ENCODE data around the gene CRADD.
"Not testable (repeated sequence)": the region's sequence is repeated elsewhere in the genome, so short reads cannot be mapped to it uniquely, and the experiment has no call there.

CRADD gene

GRCh38 chr12:93844164-93844784, 167.1 kb downstream of the CRADD start:
- no peak for DNase-seq (ENCODE audit: low spot score)

GRCh38 chr12:93846936-93847516, 169.9 kb downstream of the CRADD start:
- no peak for DNase-seq (ENCODE audit: low spot score)

GRCh38 chr12:93847517-93848474, 170.6 kb downstream of the CRADD start:
- no peak for DNase-seq (ENCODE audit: low spot score)

- DNase-seq (ENCODE audit: low spot score): no peak
These were observed 171.4 kb downstream of the CRADD start for GRCh38 chr12:93848523-93849101.

GRCh38 chr12:93849946-93850345, 172.8 kb downstream of the CRADD start:
- no peak for DNase-seq (ENCODE audit: low spot score)

- DNase-seq (ENCODE audit: low spot score): no peak
These were observed 173.5 kb downstream of the CRADD start for GRCh38 chr12:93850481-93851256.

GRCh38 chr12:93851257-93851671, 174.1 kb downstream of the CRADD start:
- DNase-seq (ENCODE audit: low spot score): no peak

- DNase-seq (ENCODE audit: low spot score): no peak
These were observed 175.0 kb downstream of the CRADD start for GRCh38 chr12:93852173-93852591.

- no peak for DNase-seq (ENCODE audit: low spot score)
These were observed 176.7 kb downstream of the CRADD start for GRCh38 chr12:93853698-93854478.

GRCh38 chr12:93855261-93855660, 178.1 kb downstream of the CRADD start:
- no peak for DNase-seq (ENCODE audit: low spot score)

GRCh38 chr12:93856611-93857010, 179.4 kb downstream of the CRADD start:
- no peak for DNase-seq (ENCODE audit: low spot score)

- no peak for DNase-seq (ENCODE audit: low spot score)
These were observed 180.2 kb downstream of the CRADD start for GRCh38 chr12:93857279-93857938.

- DNase-seq (ENCODE audit: low spot score): no peak
These were observed 180.8 kb downstream of the CRADD start for GRCh38 chr12:93857991-93858447.

GRCh38 chr12:93860668-93861373, 183.6 kb downstream of the CRADD start:
- DNase-seq (ENCODE audit: low spot score): no peak

- peak; percentile 30 for DNase-seq (ENCODE audit: low spot score)
These were observed 185.2 kb downstream of the CRADD start for GRCh38 chr12:93862424-93862823.

- DNase-seq (ENCODE audit: low spot score): no peak
These were observed 188.6 kb downstream of the CRADD start for GRCh38 chr12:93865751-93866150.

- peak; percentile 37 for DNase-seq (ENCODE audit: low spot score)
These were observed 191.6 kb downstream of the CRADD start for GRCh38 chr12:93868771-93869170.

- DNase-seq (ENCODE audit: low spot score): no peak
These were observed 193.0 kb downstream of the CRADD start for GRCh38 chr12:93870020-93870795.

GRCh38 chr12:93871566-93871965, 194.4 kb downstream of the CRADD start:
- DNase-seq (ENCODE audit: low spot score): not testable (repeated sequence)
